K562 (cell line): ENCODE measurements around the gene PHF21B.

ENCODE experiments used
- CCAR2 ChIP-seq: fragments of 200-400 bp; formaldehyde crosslinking; IDR thresholded peaks from 2 replicates; pipeline ENCODE4 v1.6.1; 2017; ENCODE audit warnings: mild to moderate bottlenecking, low read depth, low read length
- CTCFL ChIP-seq: IDR thresholded peaks from 2 replicates; pipeline ENCODE4 v1.6.1; 2011; ENCODE audit warnings: borderline replicate concordance, low read depth, mild to moderate bottlenecking, moderate library complexity, low read length; ENCODE audit not compliant: insufficient read depth, poor library complexity, severe bottlenecking
- MTA2 ChIP-seq: fragments of 450-650 bp; IDR thresholded peaks from 2 replicates; pipeline ENCODE4 v1.6.1; 2016; ENCODE audit warnings: low read depth
- NR2C2 ChIP-seq, 2 experiments: fragments of 200-800 bp in 1 of 2; sonication (Bioruptor generic) in 1 of 2; sonication (generic) in 1 of 2; formaldehyde crosslinking in 1 of 2; IDR thresholded peaks; 2 replicates each; pipeline versions ENCODE4 v1.6.1 to v1.8.0; 2016 to 2022; ENCODE audit warnings: mild to moderate bottlenecking in 1 of 2, missing compliant biosample characterization in 1 of 2, missing genetic modification characterization in 1 of 2, missing genetic modification reagents in 1 of 2
- TAF1 ChIP-seq: IDR thresholded peaks from 2 replicates; pipeline ENCODE4 v1.6.1; 2011; ENCODE audit warnings: mild to moderate bottlenecking, low read length, moderate library complexity; ENCODE audit not compliant: insufficient read depth, control insufficient read depth, severe bottlenecking; ENCODE audit errors: extremely low read depth
- ZNF324 ChIP-seq: fragments of 250-450 bp; sonication (Bioruptor Pico); IDR thresholded peaks from 2 replicates; pipeline ENCODE4 v1.4.0; 2020; ENCODE audit warnings: mild to moderate bottlenecking
- ZNF431 ChIP-seq: sonication (generic); formaldehyde crosslinking; IDR thresholded peaks from 2 replicates; pipeline ENCODE4 v1.8.0; 2022; ENCODE audit warnings: mild to moderate bottlenecking, missing genetic modification reagents
- ZNF512 ChIP-seq: IDR thresholded peaks from 2 replicates; pipeline ENCODE4 v1.6.1; 2016; ENCODE audit warnings: missing genetic modification characterization, missing compliant biosample characterization
- ZNF717 ChIP-seq: fragments of 250-450 bp; sonication (Bioruptor Pico); IDR thresholded peaks from 2 replicates; pipeline ENCODE4 v1.5.0; 2021
- ZZZ3 ChIP-seq: fragments of 450-650 bp; IDR thresholded peaks from 2 replicates; pipeline ENCODE4 v1.6.1; 2016; ENCODE audit warnings: antibody characterized with exemption, mild to moderate bottlenecking, moderate library complexity
- TF ChIP-seq, protein P1 (sequence below), 3 experiments: IDR thresholded peaks in 2 of 3; conservative IDR thresholded peaks in 1 of 3; 2 replicates each; pipeline ENCODE4 v1.5.1; 2011 to 2012; ENCODE audit warnings: low read length in 3 of 3, mild to moderate bottlenecking in 3 of 3, control low read depth in 2 of 3, improper control_type of control experiment in 1 of 3, inconsistent platforms in 1 of 3, low read depth in 1 of 3, mixed read lengths in 1 of 3, moderate library complexity in 1 of 3; ENCODE audit not compliant: insufficient read depth in 2 of 3
- TF ChIP-seq, protein P2 (sequence below): fragments of 250-450 bp; sonication (Bioruptor Pico); IDR thresholded peaks from 2 replicates; pipeline ENCODE4 v1.5.0; 2021; ENCODE audit warnings: mild to moderate bottlenecking, moderate library complexity

- TF ChIP-seq NR2C2 (CRISPR knock-in tag; IDR thresholded peaks at IDR 0.05) (no peak), NR2C2 (tag; IDR thresholded peaks at IDR 0.05) (no peak), CTCFL (no peak), CCAR2 (no peak), TAF1 (no peak), MTA2 (no peak), ZNF717 (CRISPR knock-in tag) (no peak), ZNF324 (CRISPR knock-in tag) (no peak), ZZZ3 (no peak), ZNF431 (CRISPR knock-in tag) (no peak), ZNF512 (tag) (no peak)
- TF ChIP-seq, protein P1, sequence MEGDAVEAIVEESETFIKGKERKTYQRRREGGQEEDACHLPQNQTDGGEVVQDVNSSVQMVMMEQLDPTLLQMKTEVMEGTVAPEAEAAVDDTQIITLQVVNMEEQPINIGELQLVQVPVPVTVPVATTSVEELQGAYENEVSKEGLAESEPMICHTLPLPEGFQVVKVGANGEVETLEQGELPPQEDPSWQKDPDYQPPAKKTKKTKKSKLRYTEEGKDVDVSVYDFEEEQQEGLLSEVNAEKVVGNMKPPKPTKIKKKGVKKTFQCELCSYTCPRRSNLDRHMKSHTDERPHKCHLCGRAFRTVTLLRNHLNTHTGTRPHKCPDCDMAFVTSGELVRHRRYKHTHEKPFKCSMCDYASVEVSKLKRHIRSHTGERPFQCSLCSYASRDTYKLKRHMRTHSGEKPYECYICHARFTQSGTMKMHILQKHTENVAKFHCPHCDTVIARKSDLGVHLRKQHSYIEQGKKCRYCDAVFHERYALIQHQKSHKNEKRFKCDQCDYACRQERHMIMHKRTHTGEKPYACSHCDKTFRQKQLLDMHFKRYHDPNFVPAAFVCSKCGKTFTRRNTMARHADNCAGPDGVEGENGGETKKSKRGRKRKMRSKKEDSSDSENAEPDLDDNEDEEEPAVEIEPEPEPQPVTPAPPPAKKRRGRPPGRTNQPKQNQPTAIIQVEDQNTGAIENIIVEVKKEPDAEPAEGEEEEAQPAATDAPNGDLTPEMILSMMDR (IDR thresholded peaks at IDR 0.05 in 2 of 3, conservative IDR thresholded peaks at IDR 0.05 in 1 of 3; ENCODE audit: insufficient read depth in 2 of 3, low read depth in 1 of 3, low read length in 3 of 3) = no peak
- TF ChIP-seq, protein P2, sequence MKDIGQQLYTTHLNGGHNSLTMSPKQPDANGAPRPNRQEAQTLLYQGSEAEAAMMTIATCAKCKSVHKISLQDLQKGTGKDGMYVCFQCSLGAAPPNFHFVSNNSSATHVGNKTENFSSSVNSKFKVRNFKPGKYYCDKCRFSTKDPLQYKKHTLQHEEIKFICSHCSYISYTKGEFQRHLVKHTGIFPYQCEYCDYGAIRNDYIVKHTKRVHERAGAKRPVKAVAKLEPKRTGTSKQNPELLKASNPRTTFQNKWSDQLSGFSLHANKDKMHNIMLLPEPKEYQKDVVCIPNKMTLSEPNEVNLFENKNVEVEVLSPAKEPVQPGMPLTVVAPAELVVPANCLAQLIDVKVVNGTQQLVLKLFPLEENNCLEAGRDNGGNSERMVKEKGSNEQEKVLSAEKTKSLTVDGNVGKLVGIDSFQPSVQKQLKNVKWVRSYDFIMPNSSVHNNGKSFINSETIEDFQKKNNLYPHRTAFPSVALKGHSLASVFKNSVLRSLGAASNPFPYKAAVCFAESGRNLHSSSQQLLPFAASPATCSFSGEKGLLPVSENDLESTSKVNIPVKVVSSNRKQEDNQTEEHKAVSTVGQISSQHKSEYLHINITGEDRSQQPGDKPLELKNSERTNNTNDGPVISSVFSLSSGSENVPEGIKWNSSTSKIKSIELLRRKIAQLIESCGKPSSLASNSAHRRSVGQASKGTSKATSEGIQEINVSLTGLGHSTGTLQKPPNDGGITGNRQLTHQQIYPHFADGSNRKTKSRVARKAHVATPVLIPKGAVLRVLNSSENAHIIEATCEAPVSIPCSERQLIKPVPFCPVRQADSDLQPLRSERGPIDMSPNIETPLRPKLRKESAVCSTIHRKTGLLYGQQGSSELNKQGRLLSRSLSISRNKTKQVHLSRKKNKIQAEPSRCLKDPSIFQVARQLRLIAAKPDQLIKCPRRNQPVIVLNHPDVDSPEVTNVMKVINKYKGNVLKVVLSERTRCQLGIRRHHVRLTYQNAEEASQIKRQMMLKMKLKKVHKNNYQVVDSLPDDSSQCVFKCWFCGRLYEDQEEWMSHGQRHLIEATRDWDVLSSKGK (CRISPR knock-in tag) = no peak
Measured at GRCh38 chr22:44997060-44997459, 12.7 kb downstream of the PHF21B start.
